A549 (cell line): ENCODE measurements around the gene NDUFAF4. TPM values are rescaled to one million over a fixed set of nuclear protein-coding genes. Genes with fewer than 3 reads are reported as not detected.

Experiments used
- ATAC-seq, 2 experiments: fragments of 200-7000 bp in 1 of 2; fragments of >200 bp in 1 of 2; cut with Nextera tagmentation in 1 of 2; cut with Tn5 transposase in 1 of 2; 3 replicates each; pipeline versions ENCODE4 v1.8.0 to v1.9.1; 2018 to 2020; ENCODE audit warnings: mild to moderate bottlenecking in 1 of 2, moderate library complexity in 1 of 2
- CTCF ChIA-PET: fragments of 300-600 bp; sonication (Branson Sonifier 250); formaldehyde crosslinking; extraction: SDS; loops from one replicate; lab custom pipeline; 2021; ENCODE audit warnings: antibody characterized with exemption, inconsistent platforms; lab: Yijun Ruan, JAX
- POLR2A ChIA-PET: fragments of 350-600 bp; formaldehyde crosslinking; extraction: SDS; loops from one replicate; lab custom pipeline; 2021; ENCODE audit warnings: antibody characterized with exemption, inconsistent platforms; lab: Yijun Ruan, JAX
- DNase-seq, 2 experiments: peaks; one replicate each; pipeline versions ENCODE4 v3.0.0 to v3.0.0-alpha.2; 2011 to 2016; ENCODE audit warnings: low read depth in 1 of 2, low spot score in 1 of 2
- FAIRE-seq: peaks from 2 replicates; lab custom pipeline; 2011; peaks lifted over from hg19 to GRCh38; lab: Jason Lieb, UNC
- H3K27ac ChIP-seq, 2 experiments: fragments of >200 bp; sonication (Bioruptor Twin); formaldehyde crosslinking; 3 replicates each; pipeline ENCODE4 v1.5.1; 2016 to 2017
- H3K4me1 ChIP-seq: fragments of >200 bp; sonication (Bioruptor Twin); formaldehyde crosslinking; 3 replicates; pipeline ENCODE4 v1.6.1; 2016
- H3K4me2 ChIP-seq: fragments of >200 bp; sonication (Bioruptor Twin); formaldehyde crosslinking; 3 replicates; pipeline ENCODE4 v1.6.1; 2016
- H3K4me3 ChIP-seq: fragments of >200 bp; sonication (Bioruptor Twin); formaldehyde crosslinking; 3 replicates; pipeline ENCODE4 v1.5.1; 2016
- H3K9me3 ChIP-seq: fragments of >200 bp; sonication (Bioruptor Twin); formaldehyde crosslinking; 3 replicates; pipeline ENCODE4 v1.6.1; 2016
- ATOH8 ChIP-seq: fragments of 250-450 bp; sonication (Bioruptor Pico); IDR thresholded peaks from 2 replicates; pipeline ENCODE4 v1.5.0; 2020; ENCODE audit warnings: low read depth, mild to moderate bottlenecking, moderate library complexity
- BCL3 ChIP-seq: fragments of >200 bp; sonication (Bioruptor Twin); formaldehyde crosslinking; IDR thresholded peaks from 3 replicates; pipeline ENCODE4 v1.6.1; 2016
- E2F6 ChIP-seq: IDR thresholded peaks from 2 replicates; pipeline ENCODE4 v1.6.1; 2012; ENCODE audit warnings: low read depth, borderline replicate concordance
- ESRRA ChIP-seq: fragments of 150-350 bp; IDR thresholded peaks from 2 replicates; pipeline ENCODE4 v1.6.1; 2014; ENCODE audit warnings: mild to moderate bottlenecking, low read length, borderline replicate concordance
- HDAC2 ChIP-seq: fragments of 200-600 bp; sonication (generic); IDR thresholded peaks from 2 replicates; pipeline ENCODE4 v1.6.1; 2016
- HES2 ChIP-seq: fragments of >200 bp; sonication (Bioruptor Twin); formaldehyde crosslinking; IDR thresholded peaks from 2 replicates; pipeline ENCODE4 v1.6.1; 2016
- HOXB13 ChIP-seq: fragments of 250-450 bp; sonication (Bioruptor Pico); IDR thresholded peaks from 2 replicates; pipeline ENCODE4 v1.5.0; 2020; ENCODE audit warnings: low read depth, mild to moderate bottlenecking, moderate library complexity
- JUN ChIP-seq, 2 experiments: fragments of >200 bp; sonication (Bioruptor Twin); formaldehyde crosslinking; IDR thresholded peaks; 2 replicates in 1 of 2; 3 replicates in 1 of 2; pipeline ENCODE4 v1.6.1; 2016 to 2017
- JUNB ChIP-seq: fragments of >200 bp; sonication (Bioruptor Twin); formaldehyde crosslinking; IDR thresholded peaks from 2 replicates; pipeline ENCODE4 v1.6.1; 2016
- KDM1A ChIP-seq: fragments of 200-600 bp; sonication (generic); IDR thresholded peaks from 2 replicates; pipeline ENCODE4 v1.6.1; 2016; ENCODE audit warnings: low read depth, mild to moderate bottlenecking
- KDM5A ChIP-seq: fragments of 200-600 bp; sonication (generic); IDR thresholded peaks from 2 replicates; pipeline ENCODE4 v1.6.1; 2016; ENCODE audit warnings: antibody characterized with exemption, mild to moderate bottlenecking
- MAFK ChIP-seq: fragments of 450-650 bp; IDR thresholded peaks from 2 replicates; pipeline ENCODE4 v1.6.1; 2014; ENCODE audit not compliant: partially characterized antibody
- MAX ChIP-seq: IDR thresholded peaks from 2 replicates; pipeline ENCODE4 v1.6.1; 2012
- MAZ ChIP-seq: fragments of 150-350 bp; IDR thresholded peaks from 2 replicates; pipeline ENCODE4 v1.6.1; 2014; ENCODE audit warnings: antibody characterized with exemption, low read depth, low read length, borderline replicate concordance
- NPAS2 ChIP-seq: fragments of 250-450 bp; sonication (Bioruptor Pico); IDR thresholded peaks from 2 replicates; pipeline ENCODE4 v1.8.0; 2022; ENCODE audit warnings: mild to moderate bottlenecking, moderate library complexity, borderline replicate concordance
- NR3C1 ChIP-seq: fragments of >200 bp; sonication (Bioruptor Twin); formaldehyde crosslinking; IDR thresholded peaks from 3 replicates; pipeline ENCODE4 v1.6.1; 2017
- PBX3 ChIP-seq: IDR thresholded peaks from 2 replicates; pipeline ENCODE4 v1.6.1; 2012
- PHF8 ChIP-seq: fragments of 200-600 bp; sonication (generic); IDR thresholded peaks from 2 replicates; pipeline ENCODE4 v1.6.1; 2016; ENCODE audit warnings: low read depth, mild to moderate bottlenecking, antibody characterized with exemption, moderate library complexity, borderline replicate concordance
- RAD21 ChIP-seq, 2 experiments: fragments of >200 bp in 1 of 2; sonication (Bioruptor Twin) in 1 of 2; formaldehyde crosslinking in 1 of 2; IDR thresholded peaks in 1 of 2; conservative IDR thresholded peaks in 1 of 2; 2 replicates in 1 of 2; 3 replicates in 1 of 2; pipeline ENCODE4 v1.6.1; 2012 to 2018; ENCODE audit warnings: inconsistent platforms in 1 of 2
- RFX5 ChIP-seq: fragments of 450-650 bp; IDR thresholded peaks from 2 replicates; pipeline ENCODE4 v1.7.1; 2014; ENCODE audit warnings: antibody characterized with exemption, mild to moderate bottlenecking, moderate library complexity
- TP53 ChIP-seq: fragments of 250-450 bp; sonication (Bioruptor Pico); IDR thresholded peaks from 2 replicates; pipeline ENCODE4 v1.5.0; 2021; ENCODE audit warnings: mild to moderate bottlenecking, moderate library complexity
- USF2 ChIP-seq: fragments of 450-650 bp; IDR thresholded peaks from 2 replicates; pipeline ENCODE4 v1.6.1; 2014; ENCODE audit warnings: antibody characterized with exemption
- ZFP36 ChIP-seq: fragments of 450-650 bp; IDR thresholded peaks from 2 replicates; pipeline ENCODE4 v1.6.1; 2014; ENCODE audit warnings: borderline replicate concordance; ENCODE audit not compliant: partially characterized antibody
- ZSCAN20 ChIP-seq: fragments of 250-450 bp; sonication (Bioruptor Pico); IDR thresholded peaks from 2 replicates; pipeline ENCODE4 v1.8.0; 2022; ENCODE audit warnings: mild to moderate bottlenecking, moderate library complexity
- whole genome bisulfite sequencing: methylation state at CpG from one replicate; pipeline ENCODE4 v1.1.6; 2017; ENCODE audit errors: missing lambda C conversion rate; 5-methylcytosine and 5-hydroxymethylcytosine counted together
- polyA plus RNA-seq, 4 experiments: library from polyadenylated mRNA; depleted of rRNA in 3 of 4; stranded (reverse); fragments of >200 nt; fragmentation: RNase III in 1 of 4; extraction: RNeasy Plus Mini Kit Qiagen cat#74134 plus additional on column Dnase treatment in 1 of 4; gene quantifications; 2 replicates in 3 of 4; 3 replicates in 1 of 4; pipeline ENCODE4 v1.2.3, GENCODE V29; 2011 to 2017

NDUFAF4 gene
- polyA plus RNA-seq, 2 of the 4 experiments (the other 2 are of a cell fraction), result 37.9 to 58.7 TPM

GRCh38 chr6:96943555-96944215, 46.0 kb upstream of the NDUFAF4 start:
- POLR2A ChIA-PET, result no interaction called here
- Histone ChIP-seq H3K4me1 (0 out of 3 replicates have a peak, but pooled peaks cover 3% of the 10 kb centered on the region), H3K4me3 (no peak overlapping the region), H3K27ac (no peak overlapping the region), H3K4me2 (no peak overlapping the region), H3K9me3 (no peaks in the 10 kb centered on the region)
- CTCF ChIA-PET, result no interaction called here
- FAIRE-seq (no peak), DNase-seq (no peak), ATAC-seq (no peak)
- WGBS, result 18% methylated on average over 9 of the region's 9 CpGs
- TF ChIP-seq HES2, result no peak
- no peak for TF ChIP-seq NPAS2 (CRISPR knock-in tag)
- no peak for TF ChIP-seq HOXB13 (CRISPR knock-in tag)
- TF ChIP-seq BCL3, result no peak
- TF ChIP-seq HDAC2, result no peak
- no peak for TF ChIP-seq JUNB
- TF ChIP-seq PBX3, result no peak
- no peak for TF ChIP-seq USF2
- no peak for TF ChIP-seq E2F6
- no peak for TF ChIP-seq MAFK
- no peak for TF ChIP-seq KDM1A
- no peak for TF ChIP-seq ZSCAN20 (CRISPR knock-in tag)
- TF ChIP-seq ESRRA, result no peak
- no peak for TF ChIP-seq MAX
- TF ChIP-seq RAD21 (conservative IDR thresholded peaks at IDR 0.05 in 1 of 2, IDR thresholded peaks at IDR 0.05 in 1 of 2), result no peak
- no peak for TF ChIP-seq ZFP36

GRCh38 chr6:96942676-96943075, 45.0 kb upstream of the NDUFAF4 start:
- Histone ChIP-seq H3K4me1 (0 out of 3 replicates have a peak, but pooled peaks cover 3% of the 10 kb centered on the region), H3K27ac (no peak overlapping the region), H3K4me2 (no peak overlapping the region), H3K9me3 (no peaks in the 10 kb centered on the region), H3K4me3 (no peak overlapping the region)
- TF ChIP-seq MAZ, result no peak
- no peak for TF ChIP-seq KDM5A
- TF ChIP-seq TP53 (CRISPR knock-in tag), result no peak
- no peak for TF ChIP-seq JUN (IDR thresholded peaks at IDR 0.05)
- WGBS, result 45% methylated on average over 2 of the region's 2 CpGs
- CTCF ChIA-PET, result no interaction called here
- POLR2A ChIA-PET, result no interaction called here
- no peak for FAIRE-seq
- DNase-seq, result no peak
- ATAC-seq, result no peak

GRCh38 chr6:96940322-96940721, 42.6 kb upstream of the NDUFAF4 start:
- ATAC-seq (no peak), DNase-seq (no peak), FAIRE-seq (no peak)
- H3K9me3 ChIP-seq, result no peaks in the 10 kb centered on the region
- H3K4me3 ChIP-seq, result no peak overlapping the region
- no peak overlapping the region for H3K4me2 ChIP-seq
- H3K27ac ChIP-seq, result no peak overlapping the region
- CTCF ChIA-PET, result interaction anchor here (0.7 kb wide), 1 partner anchor 119 kb away, joined by 3 read pairs; no protein-coding TSS in a partner anchor
- POLR2A ChIA-PET, result no interaction called here
- 0 out of 3 replicates have a peak, but pooled peaks cover 3% of the 10 kb centered on the region for H3K4me1 ChIP-seq
- no peak for TF ChIP-seq PHF8
- TF ChIP-seq NPAS2 (CRISPR knock-in tag), result no peak
- no peak for TF ChIP-seq NR3C1
- no peak for TF ChIP-seq RAD21 (conservative IDR thresholded peaks at IDR 0.05 in 1 of 2, IDR thresholded peaks at IDR 0.05 in 1 of 2)
- no peak for TF ChIP-seq KDM1A
- TF ChIP-seq RFX5, result no peak
- TF ChIP-seq ESRRA, result no peak
- no peak for TF ChIP-seq BCL3
- no peak for TF ChIP-seq ATOH8 (CRISPR knock-in tag)
- TF ChIP-seq JUN (IDR thresholded peaks at IDR 0.05), result no peak
- TF ChIP-seq, all 56 proteins: peak for 0
